H1 (cell line): ENCODE data around the gene TOM1. TPM values are rescaled to one million over a fixed set of nuclear protein-coding genes. Genes with fewer than 3 reads are reported as not detected.

ENCODE experiments used
- CTCF ChIA-PET: fragments of 300-600 bp; sonication (Branson Sonifier 250); formaldehyde crosslinking; loops from one replicate; lab custom pipeline; 2021; ENCODE audit not compliant: partially characterized antibody; lab: Charles Lee
- POLR2A ChIA-PET: fragments of 300-600 bp; sonication (Branson Sonifier 250); formaldehyde crosslinking; loops from one replicate; lab custom pipeline; 2021; ENCODE audit warnings: inconsistent platforms; ENCODE audit not compliant: partially characterized antibody; lab: Charles Lee
- DNase-seq, 2 experiments: peaks; one replicate each; pipeline versions ENCODE4 v3.0.0 to v3.0.0-alpha.2; 2010 to 2022; ENCODE audit warnings: low spot score in 2 of 2, low read depth in 1 of 2, mixed read lengths in 1 of 2
- FAIRE-seq: peaks from 2 replicates; lab custom pipeline; 2011; peaks lifted over from hg19 to GRCh38; lab: Jason Lieb, UNC
- H2AFZ ChIP-seq: 2 replicates; pipeline ENCODE4 v1.8.1; 2012; ENCODE audit warnings: low read length, inconsistent platforms
- H2AK5ac ChIP-seq: 2 replicates; pipeline ENCODE4 v1.6.1; 2013; ENCODE audit warnings: low read depth, low read length
- H2BK120ac ChIP-seq: replicated peaks from 2 replicates; pipeline ENCODE3; 2013; ENCODE audit warnings: low read depth, low read length, inconsistent platforms
- H2BK12ac ChIP-seq: 2 replicates; pipeline ENCODE4 v1.6.1; 2013; ENCODE audit warnings: low read depth, low read length
- H2BK15ac ChIP-seq: 2 replicates; pipeline ENCODE4 v1.6.1; 2013; ENCODE audit warnings: low read length
- H2BK20ac ChIP-seq: 2 replicates; pipeline ENCODE4 v1.6.1; 2013; ENCODE audit warnings: low read length
- H2BK5ac ChIP-seq: 2 replicates; pipeline ENCODE4 v1.6.1; 2013; ENCODE audit warnings: low read depth, low read length
- H3K14ac ChIP-seq: 2 replicates; pipeline ENCODE4 v1.6.1; 2013; ENCODE audit warnings: inconsistent platforms; ENCODE audit not compliant: insufficient read length
- H3K18ac ChIP-seq: 2 replicates; pipeline ENCODE4 v1.6.1; 2013; ENCODE audit warnings: low read length; ENCODE audit errors: extremely low read depth
- H3K23ac ChIP-seq: 2 replicates; pipeline ENCODE4 v1.6.1; 2013; ENCODE audit warnings: inconsistent platforms; ENCODE audit not compliant: insufficient read length
- H3K23me2 ChIP-seq: 2 replicates; pipeline ENCODE4 v1.6.1; 2013; ENCODE audit warnings: low read depth, low read length
- H3K27ac ChIP-seq: 2 replicates; pipeline ENCODE4 v1.6.1; 2011; ENCODE audit warnings: low read depth, low read length, inconsistent platforms
- H3K27me3 ChIP-seq, 4 experiments: replicated peaks in 1 of 4; 1 replicate in 1 of 4; 2 replicates in 3 of 4; pipeline versions ENCODE4 v1.6.1 to v1.8.1; 2011 to 2013; ENCODE audit warnings: low read length in 3 of 4, mild to moderate bottlenecking in 3 of 4, inconsistent platforms in 2 of 4, mixed read lengths in 2 of 4, moderate library complexity in 1 of 4; ENCODE audit not compliant: control insufficient read depth in 3 of 4, insufficient read depth in 3 of 4; ENCODE audit errors: extremely low read depth in 1 of 4
- H3K36me3 ChIP-seq, 4 experiments: 2 replicates each; pipeline versions ENCODE4 v1.6.1 to v1.8.1; 2011 to 2013; ENCODE audit warnings: mild to moderate bottlenecking in 4 of 4, low read length in 3 of 4, moderate library complexity in 2 of 4, control low read depth in 1 of 4, inconsistent platforms in 1 of 4; ENCODE audit not compliant: insufficient read depth in 4 of 4, control insufficient read depth in 2 of 4
- H3K4ac ChIP-seq: replicated peaks from 2 replicates; pipeline ENCODE3; 2013; ENCODE audit warnings: low read length, low read depth, mixed read lengths, inconsistent platforms; ENCODE audit not compliant: insufficient read length
- H3K4me1 ChIP-seq, 4 experiments: replicated peaks in 1 of 4; 1 replicate in 1 of 4; 2 replicates in 3 of 4; pipeline versions ENCODE4 v1.6.1 to v1.8.1; 2011 to 2013; ENCODE audit warnings: low read length in 3 of 4, inconsistent platforms in 2 of 4, mixed read lengths in 1 of 4; ENCODE audit not compliant: insufficient read depth in 4 of 4, control insufficient read depth in 3 of 4
- H3K4me2 ChIP-seq, 2 experiments: 2 replicates each; pipeline versions ENCODE4 v1.6.1 to v1.8.1; 2011 to 2013; ENCODE audit warnings: low read depth in 2 of 2, low read length in 2 of 2, control low read depth in 1 of 2, inconsistent platforms in 1 of 2, mild to moderate bottlenecking in 1 of 2; ENCODE audit not compliant: insufficient read depth in 1 of 2
- H3K4me3 ChIP-seq, 4 experiments: fragments of 200-600, 300-600 bp in 1 of 4; sonication (generic), shearing (Covaris generic), sonication (Bioruptor Twin) in 1 of 4; 2 replicates each; pipeline versions ENCODE4 v1.5.1 to v1.8.1; 2011 to 2016; ENCODE audit warnings: low read length in 4 of 4, low read depth in 3 of 4, control low read depth in 2 of 4, inconsistent platforms in 2 of 4, mild to moderate bottlenecking in 2 of 4, mixed read lengths in 1 of 4, moderate library complexity in 1 of 4; ENCODE audit not compliant: insufficient read depth in 2 of 4; ENCODE audit errors: extremely low read depth in 1 of 4
- H3K56ac ChIP-seq: replicated peaks from 2 replicates; pipeline ENCODE3; 2013; ENCODE audit warnings: low read depth, mild to moderate bottlenecking, mixed read lengths, low read length, inconsistent platforms; ENCODE audit not compliant: insufficient read length
- H3K79me1 ChIP-seq: 2 replicates; pipeline ENCODE4 v1.6.1; 2013; ENCODE audit warnings: low read depth, low read length, control low read depth
- H3K79me2 ChIP-seq, 2 experiments: 2 replicates each; pipeline versions ENCODE4 v1.6.1 to v1.8.1; 2012 to 2013; ENCODE audit warnings: low read length in 2 of 2, mild to moderate bottlenecking in 2 of 2, inconsistent platforms in 1 of 2; ENCODE audit not compliant: insufficient read depth in 2 of 2, control insufficient read depth in 1 of 2
- H3K9ac ChIP-seq, 4 experiments: replicated peaks in 1 of 4; 1 replicate in 1 of 4; 2 replicates in 3 of 4; pipeline versions ENCODE4 v1.6.1 to v1.8.1; 2011 to 2013; ENCODE audit warnings: low read depth in 3 of 4, low read length in 3 of 4, control low read depth in 2 of 4, mild to moderate bottlenecking in 2 of 4, moderate library complexity in 2 of 4, inconsistent platforms in 1 of 4; ENCODE audit errors: extremely low read depth in 1 of 4
- H3K9me3 ChIP-seq, 2 experiments: 2 replicates each; pipeline versions ENCODE4 v1.6.1 to v1.8.1; 2012 to 2013; ENCODE audit warnings: mild to moderate bottlenecking in 2 of 2, moderate library complexity in 2 of 2, control low read depth in 1 of 2, inconsistent platforms in 1 of 2, low read depth in 1 of 2, low read length in 1 of 2, mixed read lengths in 1 of 2; ENCODE audit not compliant: insufficient read depth in 2 of 2
- H4K20me1 ChIP-seq, 2 experiments: replicated peaks in 1 of 2; 2 replicates each; pipeline versions ENCODE3 to v1.8.1; 2011 to 2013; ENCODE audit warnings: inconsistent platforms in 2 of 2, low read length in 2 of 2, mild to moderate bottlenecking in 1 of 2; ENCODE audit not compliant: insufficient read depth in 2 of 2, control insufficient read depth in 1 of 2
- H4K5ac ChIP-seq: 2 replicates; pipeline ENCODE4 v1.6.1; 2013; ENCODE audit warnings: low read length, low read depth, mixed read lengths, inconsistent platforms; ENCODE audit not compliant: insufficient read length
- H4K8ac ChIP-seq: 2 replicates; pipeline ENCODE4 v1.8.0; 2013; ENCODE audit warnings: mild to moderate bottlenecking, moderate library complexity, low read length, inconsistent platforms; ENCODE audit not compliant: insufficient read depth; ENCODE audit errors: extremely low read depth
- H4K91ac ChIP-seq: replicated peaks from 2 replicates; pipeline ENCODE3; 2013; ENCODE audit warnings: low read length, mixed read lengths, inconsistent platforms; ENCODE audit not compliant: insufficient read length
- ATF2 ChIP-seq: IDR thresholded peaks from 2 replicates; pipeline ENCODE4 v1.6.1; 2012; ENCODE audit warnings: low read length, inconsistent platforms
- BCL11A ChIP-seq, 2 experiments: IDR thresholded peaks; one replicate each; pipeline ENCODE4 v1.6.1; 2011; ENCODE audit warnings: low read depth in 2 of 2, low read length in 2 of 2, mild to moderate bottlenecking in 2 of 2
- CHD1 ChIP-seq: IDR thresholded peaks from 2 replicates; pipeline ENCODE4 v1.6.1; 2012; ENCODE audit warnings: low read depth, low read length, improper control_type of control experiment
- CTBP2 ChIP-seq: IDR thresholded peaks from 2 replicates; pipeline ENCODE4 v1.7.0; 2011; ENCODE audit warnings: borderline replicate concordance, mild to moderate bottlenecking, moderate library complexity, mixed read lengths, low read length; ENCODE audit not compliant: insufficient read depth, insufficient read length
- NANOG ChIP-seq: IDR thresholded peaks from 2 replicates; pipeline ENCODE4 v1.6.1; 2011; ENCODE audit warnings: low read length, low read depth, mild to moderate bottlenecking, inconsistent platforms; ENCODE audit not compliant: insufficient read depth, poor library complexity, severe bottlenecking
- SIX5 ChIP-seq: IDR thresholded peaks from 2 replicates; pipeline ENCODE4 v1.6.1; 2011; ENCODE audit warnings: mild to moderate bottlenecking, low read depth, low read length
- WGBS, 2 experiments: shearing (Covaris generic) in 1 of 2; methylation state at CpG; one replicate each; pipeline versions ENCODE4 v1.1.6 to v1.1.7; 2013 to 2015; ENCODE audit warnings: low lambda C conversion rate in 2 of 2, mixed read lengths in 2 of 2, inconsistent platforms in 1 of 2, low coverage in 1 of 2, missing lambda C conversion rate in 1 of 2; ENCODE audit not compliant: insufficient replicate concordance in 2 of 2, insufficient coverage in 1 of 2, insufficient read length in 1 of 2; ENCODE audit errors: extremely low coverage in 1 of 2, missing lambda C conversion rate in 1 of 2; 5-methylcytosine and 5-hydroxymethylcytosine counted together
- polyA plus RNA-seq, 7 experiments: library from polyadenylated mRNA; depleted of rRNA in 3 of 7; stranded (reverse) in 5 of 7; unstranded in 2 of 7; fragments of >200 nt in 5 of 7; fragments of 200-250 nt in 2 of 7; gene quantifications; 1 replicate in 5 of 7; 2 replicates in 1 of 7; 4 replicates in 1 of 7; pipeline versions ENCODE4 v1.2.1 to v1.2.3, GENCODE V29; 2011 to 2013; ENCODE audit warnings: missing spikeins in 2 of 7, mixed read lengths in 2 of 7
- total RNA-seq: library from RNA; stranded (reverse); fragmentation: NEBNext Ultra II Directional; extraction: Animal tissue kit (Norgen Biotek cat#: 25700); gene quantifications from 2 replicates; pipeline ENCODE4 v1.2.1, GENCODE V29; 2021

TOM1 gene
- total and polyA plus RNA-seq, 2 of the 8 experiments (the other 6 are each of a cell fraction or from before 2014, with no cell fraction given): 25.1 to 39.2 TPM

- Histone ChIP-seq H2AK5ac (no peak overlapping the region), H4K91ac (no peak overlapping the region), H2AFZ (no peak overlapping the region), H4K20me1 (no peaks in the 10 kb centered on the region), H4K8ac (no peak overlapping the region), H4K5ac (no peak overlapping the region), H3K4me1 (peaks cover 0 to 3% (median 0%) of the 10 kb centered on the region in 4 experiments; a peak in 2 of 7 replicates), H3K4me2 (no peak overlapping the region), H3K9ac (no peak overlapping the region), H2BK5ac (no peak overlapping the region), H3K27me3 (no peaks in the 10 kb centered on the region), H2BK15ac (no peak overlapping the region), H3K9me3 (no peaks in the 10 kb centered on the region), H3K18ac (no peak overlapping the region), H3K23me2 (no peaks in the 10 kb centered on the region), H3K4ac (no peak overlapping the region), H2BK120ac (no peak overlapping the region), H2BK20ac (no peak overlapping the region), H3K79me1 (no peaks in the 10 kb centered on the region), H3K36me3 (peaks cover 0 to 8% (median 3%) of the 10 kb centered on the region in 4 experiments; a peak in 7 of 8 replicates), H3K79me2 (no peaks in the 10 kb centered on the region), H3K56ac (no peak overlapping the region), H3K27ac (no peak overlapping the region), H3K23ac (no peak overlapping the region), H3K14ac (no peak overlapping the region), H2BK12ac (no peak overlapping the region), H3K4me3 (no peak overlapping the region)
- ChIA-PET POLR2A (interaction anchor here (0.7 to 57.4 kb wide), 3 partner anchors 3 to 45 kb away, joined by 3 to 1995 read pairs (median 1995); partner anchors contain the start of genes HMOX1 and MCM5), CTCF (interaction anchor here (1.0 to 1.4 kb wide), 3 partner anchors 37 to 42 kb away, joined by 3 to 6 read pairs (median 4); no protein-coding TSS in a partner anchor)
- WGBS, 2 experiments: 91% methylated on average over 16 of the region's 16 CpGs; no CpG with 5 or more reads in 1 of the 2 experiments
- TF ChIP-seq CTBP2: no peak
- no peak for TF ChIP-seq BCL11A (IDR thresholded peaks at IDR 0.05; ENCODE audit: low read depth in 2 of 2, low read length in 2 of 2)
- TF ChIP-seq ATF2: no peak
- no peak for TF ChIP-seq CHD1
- no peak for TF ChIP-seq SIX5
- no peak for TF ChIP-seq NANOG
- DNase-seq (no peak), FAIRE-seq (no peak)
Observed at GRCh38 chr22:35393116-35394010, 93.7 kb downstream of the TOM1 start.
